Measurements from ENCODE around the gene ZFAND3. TPM values are rescaled to one million over a fixed set of nuclear protein-coding genes. Genes with fewer than 3 reads are reported as not detected.

The ZFAND3 gene
- total RNA-seq, 2 donors from 2014 or later: 26.1 to 32.0 TPM

GRCh38 chr6:38194282-38194572 lies 374.7 kb downstream of the ZFAND3 start:
- no peaks in the 10 kb centered on the region for H3K27me3 Mint-ChIP-seq
- peaks cover 4% of the 10 kb centered on the region for H3K4me1 Mint-ChIP-seq
- H3K36me3 Mint-ChIP-seq (ENCODE audit: low read depth): peaks cover 12% of the 10 kb centered on the region
- no peaks in the 10 kb centered on the region for H3K9me3 Mint-ChIP-seq
- H3K27ac Mint-ChIP-seq: no peak overlapping the region
- no peak for ATAC-seq (replicated peaks)
- no peak overlapping the region for H3K4me3 Mint-ChIP-seq

GRCh38 chr6:38194589-38194988 lies 375.1 kb downstream of the ZFAND3 start:
- Mint-ChIP-seq H3K27me3 (no peaks in the 10 kb centered on the region), H3K36me3 (ENCODE audit: low read depth) (peaks cover 12% of the 10 kb centered on the region), H3K9me3 (no peaks in the 10 kb centered on the region), H3K4me3 (no peak overlapping the region), H3K4me1 (peaks cover 4% of the 10 kb centered on the region), H3K27ac (no peak overlapping the region)
- ATAC-seq (replicated peaks): no peak

DNA sequence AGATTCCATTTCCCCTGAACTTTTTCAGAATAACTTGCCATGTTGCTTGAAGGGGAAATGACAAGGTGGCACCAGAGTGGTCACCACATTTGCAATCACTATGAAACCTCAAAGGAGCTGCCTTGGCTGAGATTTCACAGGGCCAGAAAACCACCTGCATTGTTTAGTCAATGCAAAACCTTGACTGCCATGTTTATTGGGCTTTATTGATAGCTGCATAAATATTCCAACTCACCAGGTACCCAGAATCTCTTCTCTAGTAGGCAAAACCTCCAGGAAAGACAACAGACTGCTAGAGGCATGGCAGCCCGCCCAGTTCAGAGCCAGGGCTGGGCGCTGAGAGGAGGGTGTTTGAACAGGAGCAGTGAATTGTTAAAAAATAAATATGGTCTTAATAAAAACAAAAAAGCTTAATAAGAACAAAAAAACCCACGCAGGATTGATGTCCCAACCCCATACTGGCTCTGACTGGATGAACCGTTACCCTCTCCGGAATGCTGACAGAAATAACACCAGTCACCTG lies 375.6 kb downstream of the ZFAND3 start:
- H3K4me3 Mint-ChIP-seq: no peak overlapping the region
- H3K4me1 Mint-ChIP-seq: peaks cover 4% of the 10 kb centered on the region

DNA sequence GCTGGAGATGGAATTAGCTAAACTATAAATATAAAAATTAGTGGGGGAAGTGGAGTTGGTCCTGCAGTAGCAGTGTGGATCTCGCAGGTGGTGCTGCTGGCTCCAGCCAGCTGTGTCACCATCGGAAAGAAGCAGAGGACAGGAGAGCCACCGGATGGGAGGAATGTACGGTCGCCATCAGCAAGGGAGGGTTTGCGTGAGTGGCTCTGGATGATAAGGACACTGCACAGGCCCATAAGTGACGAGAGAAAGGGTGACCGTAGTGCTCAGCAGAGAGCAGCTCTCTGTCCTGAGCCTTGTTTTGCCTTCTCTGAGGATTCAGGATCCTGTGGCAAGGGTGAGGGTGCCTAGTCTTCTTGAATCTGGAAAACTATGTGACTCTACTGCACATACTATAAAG lies 378.7 kb downstream of the ZFAND3 start:
- H3K27ac Mint-ChIP-seq: peak overlapping the region; percentile 58
- H3K36me3 Mint-ChIP-seq (ENCODE audit: low read depth): peaks cover 7% of the 10 kb centered on the region

More for the DNA sequence above, 375.6 kb downstream of the ZFAND3 start:
- no peak for ATAC-seq (replicated peaks)
- Mint-ChIP-seq H3K27me3 (no peaks in the 10 kb centered on the region), H3K36me3 (ENCODE audit: low read depth) (peaks cover 12% of the 10 kb centered on the region), H3K9me3 (no peaks in the 10 kb centered on the region), H3K27ac (peak overlapping the region; percentile 28)

More for the DNA sequence above, 378.7 kb downstream of the ZFAND3 start:
- Mint-ChIP-seq H3K4me1 (peaks cover 4% of the 10 kb centered on the region), H3K27me3 (no peaks in the 10 kb centered on the region), H3K9me3 (no peaks in the 10 kb centered on the region), H3K4me3 (no peak overlapping the region)
- ATAC-seq (replicated peaks): no peak

Other genes starting within 250 kb of the ZFAND3 start
- gene MDGA1, start 121.8 kb upstream of the ZFAND3 start, total RNA-seq: 1 to 10 TPM in 1 of 2 donors, under 1 TPM in 1; 0.32 to 3.0 TPM

Data from activated T-helper 17 cell treated with anti-CD3 and anti-CD28 coated beads, Interleukin-2, amount 50 U/mL, for 72 hours (primary cell).